Panc1 (cell line): ENCODE results near the gene NOS1AP. TPM values are rescaled to one million over a fixed set of nuclear protein-coding genes. Genes with fewer than 3 reads are reported as not detected.
A peak's percentile ranks its signal among the peaks of the same experiment; 100 is the strongest.

Source experiments
- ATAC-seq: fragments of 200-7000 bp; cut with Tn5 transposase; 2 replicates; pipeline ENCODE4 v1.9.1; 2020; ENCODE audit warnings: mild to moderate bottlenecking, moderate library complexity
- BruUV-seq: library from RNA; stranded (reverse); fragments of 400-500 nt; replicated peaks from 2 replicates; lab custom pipeline; 2021; lab: Mats Ljungman, UMichigan
- CTCF ChIA-PET: fragments of 300-600 bp; sonication (Branson Sonifier 250); formaldehyde crosslinking; loops from one replicate; lab custom pipeline; 2022; ENCODE audit warnings: antibody characterized with exemption; lab: Charles Lee
- POLR2A ChIA-PET: fragments of 300-600 bp; sonication (Branson Sonifier 250); formaldehyde crosslinking; loops from one replicate; lab custom pipeline; 2022; ENCODE audit warnings: antibody characterized with exemption; lab: Charles Lee
- DNase-seq: peaks from one replicate; pipeline ENCODE4 v3.0.0-alpha.2; 2010; ENCODE audit warnings: low read depth, low spot score
- H3K27ac ChIP-seq: 2 replicates; pipeline ENCODE4 v1.5.1; 2011; ENCODE audit warnings: mild to moderate bottlenecking, low read length, inconsistent platforms
- H3K27me3 ChIP-seq: fragments of 200-500 bp; sonication (Bioruptor generic); 2 replicates; pipeline ENCODE4 v1.6.0; 2014; ENCODE audit warnings: low read length, inconsistent platforms; ENCODE audit not compliant: control insufficient read depth, insufficient read depth
- H3K36me3 ChIP-seq: fragments of 200-500 bp; sonication (Bioruptor generic); 2 replicates; pipeline ENCODE4 v1.5.1; 2014; ENCODE audit warnings: inconsistent platforms, mild to moderate bottlenecking, low read length, moderate library complexity; ENCODE audit not compliant: control insufficient read depth, insufficient read depth
- H3K4me1 ChIP-seq: 2 replicates; pipeline ENCODE4 v1.5.1; 2011; ENCODE audit warnings: inconsistent platforms, mild to moderate bottlenecking, low read length, moderate library complexity; ENCODE audit not compliant: control insufficient read depth, insufficient read depth
- H3K4me3 ChIP-seq, 2 experiments: 2 replicates each; pipeline ENCODE4 v1.5.1; 2011 to 2012; ENCODE audit warnings: low read depth in 2 of 2, low read length in 2 of 2, mild to moderate bottlenecking in 2 of 2, inconsistent platforms in 1 of 2, moderate library complexity in 1 of 2
- H3K9me3 ChIP-seq: fragments of 200-500 bp; sonication (Bioruptor generic); 2 replicates; pipeline ENCODE4 v1.5.1; 2014; ENCODE audit warnings: low read depth, mild to moderate bottlenecking, inconsistent platforms, low read length, moderate library complexity; ENCODE audit not compliant: control insufficient read depth, insufficient read depth
- CTCF ChIP-seq: fragments of 450-650 bp; IDR thresholded peaks from 2 replicates; pipeline ENCODE4 v1.5.1; 2017; ENCODE audit warnings: mild to moderate bottlenecking
- POLR2AphosphoS5 ChIP-seq: IDR thresholded peaks from 2 replicates; pipeline ENCODE4 v1.6.1; 2012; ENCODE audit warnings: mild to moderate bottlenecking, low read depth, low read length, moderate library complexity
- SIN3A ChIP-seq: IDR thresholded peaks from 2 replicates; pipeline ENCODE4 v1.6.1; 2012; ENCODE audit warnings: low read depth, mild to moderate bottlenecking, low read length, moderate library complexity, borderline replicate concordance; ENCODE audit not compliant: insufficient read depth
- TCF7L2 ChIP-seq: IDR thresholded peaks from 2 replicates; pipeline ENCODE4 v1.6.1; 2011; ENCODE audit warnings: mild to moderate bottlenecking, low read depth, low read length, inconsistent platforms
- in situ Hi-C: cut with HindIII; loops from 2 replicates; pipeline ENCODE4 v1.10.0; 2016; ENCODE audit warnings: low sequenced_read_pairs, low pct_unique_long_range_greater_than_20kb
- intact Hi-C: fragments of 100-400 bp; cut with micrococcal nuclease; formaldehyde crosslinking; loops from one replicate; pipeline ENCODE4 v1.10.0; 2022; ENCODE audit not compliant: unreplicated experiment
- total RNA-seq: library from RNA; stranded (reverse); gene quantifications from one replicate; pipeline ENCODE4 v1.2.1, GENCODE V29; 2021; ENCODE audit not compliant: unreplicated experiment
- TF ChIP-seq, protein P1 (sequence below), 2 experiments: IDR thresholded peaks; 2 replicates each; pipeline ENCODE4 v1.6.1; 2011 to 2012; ENCODE audit warnings: low read depth in 2 of 2, control low read depth in 1 of 2, low read length in 1 of 2, mild to moderate bottlenecking in 1 of 2, moderate library complexity in 1 of 2; ENCODE audit not compliant: insufficient read depth in 1 of 2

NOS1AP gene
- total RNA-seq, 1 experiment from 2014 or later = 27.9 TPM

DNA sequence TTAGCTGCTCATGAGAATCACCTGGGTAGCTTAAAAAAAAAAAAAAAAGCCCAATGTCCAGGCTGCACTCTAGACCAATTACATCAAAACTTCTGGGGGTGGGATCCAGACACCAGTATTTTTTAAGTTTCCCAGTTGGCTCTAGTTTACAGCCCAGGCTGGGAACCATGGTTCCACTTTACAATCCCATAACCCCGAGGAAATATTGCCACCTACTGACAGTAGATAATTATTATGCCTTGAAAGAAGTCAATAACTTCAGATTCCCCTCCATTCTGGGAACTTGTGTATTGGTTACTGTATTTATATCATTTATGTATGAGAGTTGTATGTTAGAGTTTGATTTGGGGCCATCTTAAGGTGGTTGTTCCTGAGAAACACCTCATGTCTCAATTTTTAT lies 207.0 kb downstream of the NOS1AP start:
- intact Hi-C loops (loop anchor here (1.0 kb wide), 2 partner anchors 207 to 220 kb away; partner anchors contain the start of gene NOS1AP), in situ Hi-C loops (no loop called here)
- Histone ChIP-seq H3K4me3 (no peak overlapping the region), H3K4me1 (peaks cover 33% of the 10 kb centered on the region), H3K36me3 (no peaks in the 10 kb centered on the region), H3K9me3 (no peaks in the 10 kb centered on the region), H3K27ac (peak overlapping the region; percentile 56; the same call in 1 of the 2 replicates), H3K27me3 (no peaks in the 10 kb centered on the region)
- BruUV-seq = no TSS peak
- ATAC-seq (peak; percentile 74), DNase-seq (peak; percentile 10)
- POLR2A ChIA-PET = no interaction called here
- CTCF ChIA-PET = interaction anchor here (0.5 to 0.8 kb wide), 7 partner anchors 11 to 213 kb away, joined by 3 to 9 read pairs (median 4); no protein-coding TSS in a partner anchor
- no peak for TF ChIP-seq POLR2AphosphoS5
- TF ChIP-seq CTCF = peak; percentile 66

DNA sequence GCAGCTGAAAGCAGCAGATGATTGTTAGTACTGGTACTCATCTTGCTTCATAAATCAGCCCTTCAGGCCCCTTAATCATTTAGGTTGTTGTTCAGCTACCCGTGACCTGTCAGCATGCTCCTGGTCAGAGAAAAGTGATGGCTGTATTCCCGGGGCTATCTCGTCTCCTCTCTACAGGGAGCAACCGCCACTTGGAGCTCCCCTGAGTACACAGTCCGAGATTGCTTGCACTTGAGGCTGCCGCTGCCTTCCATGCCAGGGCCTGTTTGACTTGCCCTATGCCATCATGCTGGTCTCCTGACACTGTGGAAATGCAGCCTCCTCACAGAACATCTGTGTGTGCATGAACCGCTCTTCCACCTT lies 209.6 kb downstream of the NOS1AP start:
- Histone ChIP-seq H3K9me3 (no peaks in the 10 kb centered on the region), H3K27me3 (no peaks in the 10 kb centered on the region), H3K4me1 (peaks cover 36% of the 10 kb centered on the region), H3K4me3 (no peak overlapping the region), H3K27ac (peak overlapping the region; percentile 18; the same call in 1 of the 2 replicates), H3K36me3 (no peaks in the 10 kb centered on the region)
- ATAC-seq = no peak
- ChIA-PET POLR2A (no interaction called here), CTCF (interaction anchor here (1.7 kb wide), 1 partner anchor 223 kb away, joined by 5 read pairs; no protein-coding TSS in a partner anchor)
- no peak for TF ChIP-seq SIN3A
- TF ChIP-seq POLR2AphosphoS5 = no peak
- no peak for TF ChIP-seq TCF7L2
- TF ChIP-seq, protein P1, sequence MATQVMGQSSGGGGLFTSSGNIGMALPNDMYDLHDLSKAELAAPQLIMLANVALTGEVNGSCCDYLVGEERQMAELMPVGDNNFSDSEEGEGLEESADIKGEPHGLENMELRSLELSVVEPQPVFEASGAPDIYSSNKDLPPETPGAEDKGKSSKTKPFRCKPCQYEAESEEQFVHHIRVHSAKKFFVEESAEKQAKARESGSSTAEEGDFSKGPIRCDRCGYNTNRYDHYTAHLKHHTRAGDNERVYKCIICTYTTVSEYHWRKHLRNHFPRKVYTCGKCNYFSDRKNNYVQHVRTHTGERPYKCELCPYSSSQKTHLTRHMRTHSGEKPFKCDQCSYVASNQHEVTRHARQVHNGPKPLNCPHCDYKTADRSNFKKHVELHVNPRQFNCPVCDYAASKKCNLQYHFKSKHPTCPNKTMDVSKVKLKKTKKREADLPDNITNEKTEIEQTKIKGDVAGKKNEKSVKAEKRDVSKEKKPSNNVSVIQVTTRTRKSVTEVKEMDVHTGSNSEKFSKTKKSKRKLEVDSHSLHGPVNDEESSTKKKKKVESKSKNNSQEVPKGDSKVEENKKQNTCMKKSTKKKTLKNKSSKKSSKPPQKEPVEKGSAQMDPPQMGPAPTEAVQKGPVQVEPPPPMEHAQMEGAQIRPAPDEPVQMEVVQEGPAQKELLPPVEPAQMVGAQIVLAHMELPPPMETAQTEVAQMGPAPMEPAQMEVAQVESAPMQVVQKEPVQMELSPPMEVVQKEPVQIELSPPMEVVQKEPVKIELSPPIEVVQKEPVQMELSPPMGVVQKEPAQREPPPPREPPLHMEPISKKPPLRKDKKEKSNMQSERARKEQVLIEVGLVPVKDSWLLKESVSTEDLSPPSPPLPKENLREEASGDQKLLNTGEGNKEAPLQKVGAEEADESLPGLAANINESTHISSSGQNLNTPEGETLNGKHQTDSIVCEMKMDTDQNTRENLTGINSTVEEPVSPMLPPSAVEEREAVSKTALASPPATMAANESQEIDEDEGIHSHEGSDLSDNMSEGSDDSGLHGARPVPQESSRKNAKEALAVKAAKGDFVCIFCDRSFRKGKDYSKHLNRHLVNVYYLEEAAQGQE (IDR thresholded peaks at IDR 0.05; ENCODE audit: insufficient read depth in 1 of 2, low read depth in 2 of 2, low read length in 1 of 2) = no peak
- TF ChIP-seq CTCF = no peak
- no peak for DNase-seq
- BruUV-seq = no TSS peak
- in situ Hi-C loops = no loop called here
- intact Hi-C loops = no loop called here
